ENCODE measurements around the gene ST6GALNAC3. TPM values are rescaled to one million over a fixed set of nuclear protein-coding genes. Genes with fewer than 3 reads are reported as not detected.

ST6GALNAC3 gene
- total and polyA plus RNA-seq, 2 experiments from 2014 or later = 29.4 to 33.3 TPM

DNA sequence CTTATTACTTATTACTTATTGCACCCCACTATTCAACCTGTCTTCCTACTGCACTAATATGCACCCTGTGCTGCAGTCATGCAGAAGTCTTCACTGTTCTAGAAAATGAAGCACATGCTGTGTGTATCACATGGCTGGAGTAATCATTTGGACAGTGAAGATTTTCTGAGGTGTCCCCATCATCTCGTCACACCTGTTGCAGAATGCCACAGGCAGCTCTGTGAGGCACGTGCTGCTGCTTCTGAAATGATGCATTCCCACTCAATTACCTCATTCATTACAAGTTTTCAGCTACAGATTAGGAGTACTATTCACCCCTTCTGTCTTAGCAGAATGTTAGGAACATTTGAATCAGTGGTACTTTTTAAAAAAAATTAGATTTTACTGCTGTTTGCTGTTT lies 467.1 kb downstream of the ST6GALNAC3 start:
- H3K9me2 ChIP-seq (replicated peaks; ENCODE audit: insufficient read depth) = no peaks in the 10 kb centered on the region
- no peak for TF ChIP-seq CTCF (IDR thresholded peaks at IDR 0.05; ENCODE audit: poor library complexity)
- no peak for TF ChIP-seq EZH2 (IDR thresholded peaks at IDR 0.05; ENCODE audit: borderline replicate concordance)
- no peak for TF ChIP-seq EZH2phosphoT487 (IDR thresholded peaks at IDR 0.05; ENCODE audit: low read depth, severe bottlenecking, unreplicated experiment)

DNA sequence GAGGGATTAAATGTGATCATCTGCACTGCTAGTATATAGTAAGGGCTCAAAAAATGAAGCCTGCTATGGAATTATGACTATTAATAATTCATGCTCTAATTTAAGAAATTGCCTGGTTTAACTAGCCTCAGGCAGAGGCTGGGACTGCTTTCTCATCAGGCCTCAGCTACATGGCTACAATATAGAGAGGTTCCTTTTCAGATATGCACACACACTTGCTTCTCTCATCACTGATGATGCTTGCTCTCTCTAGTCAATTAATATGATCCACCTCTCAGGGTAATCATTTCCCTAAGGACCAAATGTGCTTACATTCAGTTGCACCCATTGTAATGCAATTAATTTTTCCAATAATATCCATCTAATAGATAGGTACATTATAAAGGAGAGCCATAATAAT lies 467.8 kb downstream of the ST6GALNAC3 start:
- H3K9me3 ChIP-seq (ENCODE audit: low read depth) = no peaks in the 10 kb centered on the region
- H3K27me3 ChIP-seq = no peaks in the 10 kb centered on the region
- H3K27ac ChIP-seq = no peak overlapping the region
- no peak overlapping the region for H2AFZ ChIP-seq
- no peak overlapping the region for H3K4me3 ChIP-seq
- no peaks in the 10 kb centered on the region for H3K79me2 ChIP-seq
- no peak overlapping the region for H3K4me2 ChIP-seq
- no peaks in the 10 kb centered on the region for H3K9me2 ChIP-seq (replicated peaks; ENCODE audit: insufficient read depth)
- no peaks in the 10 kb centered on the region for H3K4me1 ChIP-seq (ENCODE audit: insufficient read depth)
- no peaks in the 10 kb centered on the region for H4K20me1 ChIP-seq (ENCODE audit: insufficient read depth, poor library complexity, severe bottlenecking)
- H3K36me3 ChIP-seq (replicated peaks; ENCODE audit: insufficient read depth, low read depth) = no peaks in the 10 kb centered on the region
- no peak for TF ChIP-seq EZH2phosphoT487 (IDR thresholded peaks at IDR 0.05; ENCODE audit: low read depth, severe bottlenecking, unreplicated experiment)
- TF ChIP-seq EZH2 (IDR thresholded peaks at IDR 0.05; ENCODE audit: borderline replicate concordance) = no peak
- TF ChIP-seq CTCF (IDR thresholded peaks at IDR 0.05; ENCODE audit: poor library complexity) = no peak
- no peak for DNase-seq (ENCODE audit: low spot score)

More for the DNA sequence above, 467.1 kb downstream of the ST6GALNAC3 start:
- no peaks in the 10 kb centered on the region for H3K9me3 ChIP-seq (ENCODE audit: low read depth)
- no peak overlapping the region for H2AFZ ChIP-seq
- no peak for DNase-seq (ENCODE audit: low spot score)
- H3K4me3 ChIP-seq = no peak overlapping the region
- no peaks in the 10 kb centered on the region for H3K27me3 ChIP-seq
- no peak overlapping the region for H3K27ac ChIP-seq
- H3K36me3 ChIP-seq (replicated peaks; ENCODE audit: insufficient read depth, low read depth) = no peaks in the 10 kb centered on the region
- H4K20me1 ChIP-seq (ENCODE audit: insufficient read depth, poor library complexity, severe bottlenecking) = no peaks in the 10 kb centered on the region
- H3K4me1 ChIP-seq (ENCODE audit: insufficient read depth) = no peaks in the 10 kb centered on the region
- no peaks in the 10 kb centered on the region for H3K79me2 ChIP-seq
- WGBS (ENCODE audit: low lambda C conversion rate, missing lambda C conversion rate) = 80% methylated on average over 2 of the region's 2 CpGs
- H3K4me2 ChIP-seq = no peak overlapping the region

GRCh38 chr1:76543495-76543894 lies 468.9 kb downstream of the ST6GALNAC3 start:
- H3K79me2 ChIP-seq = no peaks in the 10 kb centered on the region
- H2AFZ ChIP-seq = no peak overlapping the region
- H3K27me3 ChIP-seq = no peaks in the 10 kb centered on the region
- no peak for DNase-seq (ENCODE audit: low spot score)
- no peaks in the 10 kb centered on the region for H3K4me1 ChIP-seq (ENCODE audit: insufficient read depth)
- H3K36me3 ChIP-seq (replicated peaks; ENCODE audit: insufficient read depth, low read depth) = no peaks in the 10 kb centered on the region
- WGBS (ENCODE audit: low lambda C conversion rate, missing lambda C conversion rate) = 90% methylated on average over 3 of the region's 3 CpGs
- TF ChIP-seq EZH2phosphoT487 (IDR thresholded peaks at IDR 0.05; ENCODE audit: low read depth, severe bottlenecking, unreplicated experiment) = no peak
- no peak for TF ChIP-seq EZH2 (IDR thresholded peaks at IDR 0.05; ENCODE audit: borderline replicate concordance)
- TF ChIP-seq CTCF (IDR thresholded peaks at IDR 0.05; ENCODE audit: poor library complexity) = no peak
- H3K9me2 ChIP-seq (replicated peaks; ENCODE audit: insufficient read depth) = no peaks in the 10 kb centered on the region
- no peak overlapping the region for H3K4me2 ChIP-seq
- H3K27ac ChIP-seq = no peak overlapping the region
- H3K9me3 ChIP-seq (ENCODE audit: low read depth) = no peaks in the 10 kb centered on the region
- H3K4me3 ChIP-seq = no peak overlapping the region
- H4K20me1 ChIP-seq (ENCODE audit: insufficient read depth, poor library complexity, severe bottlenecking) = no peaks in the 10 kb centered on the region

All from hepatocyte (in vitro differentiated cells).